Suprapubic skin (tissue), 4 donors: ENCODE data around the gene SNX19. TPM values are rescaled to one million over a fixed set of nuclear protein-coding genes. Genes with fewer than 3 reads are reported as not detected.

ENCODE experiments used
- DNase-seq, 2 donors: peaks; one replicate each; pipeline ENCODE4 v3.0.0-alpha.2; 2019; ENCODE audit warnings: low spot score in 2 of 2
- H3K27ac ChIP-seq: fragments of 200-600 bp; sonication (generic); one replicate; pipeline ENCODE4 v1.5.1; 2019
- H3K27me3 ChIP-seq: fragments of 200-600 bp; sonication (generic); one replicate; pipeline ENCODE4 v1.5.1; 2019
- H3K36me3 ChIP-seq: fragments of 200-600 bp; sonication (generic); one replicate; pipeline ENCODE4 v1.5.1; 2019
- H3K4me1 ChIP-seq: fragments of 200-600 bp; sonication (generic); one replicate; pipeline ENCODE4 v1.5.1; 2019
- H3K4me3 ChIP-seq: fragments of 200-600 bp; sonication (generic); one replicate; pipeline ENCODE4 v1.5.1; 2019; ENCODE audit warnings: mild to moderate bottlenecking
- H3K9me3 ChIP-seq: fragments of 200-600 bp; sonication (generic); one replicate; pipeline ENCODE4 v1.5.1; 2019
- CTCF ChIP-seq, 2 donors: fragments of 200-600 bp in 1 of 2; fragments of 450-650 bp in 1 of 2; sonication (generic) in 1 of 2; IDR thresholded peaks; one replicate each; pipeline ENCODE4 v1.5.1; 2016 to 2019; ENCODE audit warnings: antibody characterized with exemption in 2 of 2, mild to moderate bottlenecking in 1 of 2, moderate library complexity in 1 of 2
- EP300 ChIP-seq: sonication (generic); formaldehyde crosslinking; IDR thresholded peaks from one replicate; pipeline ENCODE4 v1.6.1; 2017; ENCODE audit warnings: antibody characterized with exemption
- POLR2A ChIP-seq, 2 donors: fragments of 450-650 bp; IDR thresholded peaks; one replicate each; pipeline ENCODE4 v1.6.1; 2017; ENCODE audit warnings: antibody characterized with exemption in 2 of 2, mild to moderate bottlenecking in 2 of 2, moderate library complexity in 2 of 2
- POLR2AphosphoS5 ChIP-seq, 3 donors: sonication (generic); formaldehyde crosslinking; IDR thresholded peaks; one replicate each; pipeline ENCODE4 v1.6.1; 2017; ENCODE audit warnings: antibody characterized with exemption in 3 of 3
- WGBS: methylation state at CpG from one replicate; pipeline ENCODE4 v1.1.5; 2018; 5-methylcytosine and 5-hydroxymethylcytosine counted together
- total RNA-seq, 4 donors: library from RNA; depleted of rRNA; stranded (reverse); fragments of >200 nt; gene quantifications; one replicate each; pipeline ENCODE4 v1.1.0, GENCODE V29; 2016

The SNX19 gene
- total RNA-seq, 4 donors from 2014 or later = 74.5 to 157 (median 86.0) TPM

GRCh38 chr11:130868086-130868710 is 48.1 kb downstream of the SNX19 start:
- Histone ChIP-seq H3K4me3 (no peak overlapping the region), H3K27ac (no peak overlapping the region), H3K4me1 (no peaks in the 10 kb centered on the region), H3K27me3 (no peaks in the 10 kb centered on the region), H3K9me3 (no peaks in the 10 kb centered on the region), H3K36me3 (peaks cover 35% of the 10 kb centered on the region)
- DNase-seq = no peak
- no peak for TF ChIP-seq POLR2AphosphoS5 (IDR thresholded peaks at IDR 0.05)
- no peak for TF ChIP-seq CTCF (IDR thresholded peaks at IDR 0.05)
- TF ChIP-seq EP300 = no peak
- TF ChIP-seq POLR2A (IDR thresholded peaks at IDR 0.05) = no peak
- WGBS = 86% methylated on average over 8 of the region's 8 CpGs

- no peaks in the 10 kb centered on the region for H3K27me3 ChIP-seq
- no peak overlapping the region for H3K27ac ChIP-seq
- H3K4me3 ChIP-seq = no peak overlapping the region
- peaks cover 5% of the 10 kb centered on the region for H3K4me1 ChIP-seq
- no peaks in the 10 kb centered on the region for H3K9me3 ChIP-seq
- WGBS = 65% methylated on average over 4 of the region's 4 CpGs
- DNase-seq = no peak
- H3K36me3 ChIP-seq = peaks cover 22% of the 10 kb centered on the region
- TF ChIP-seq POLR2AphosphoS5 (IDR thresholded peaks at IDR 0.05) (no peak), CTCF (IDR thresholded peaks at IDR 0.05) (no peak), EP300 (no peak), POLR2A (IDR thresholded peaks at IDR 0.05) (no peak)
These were observed 49.4 kb downstream of the SNX19 start for GRCh38 chr11:130866831-130867230.

- Histone ChIP-seq H3K9me3 (no peaks in the 10 kb centered on the region), H3K4me1 (peaks cover 5% of the 10 kb centered on the region), H3K4me3 (no peak overlapping the region), H3K36me3 (peaks cover 11% of the 10 kb centered on the region), H3K27me3 (no peaks in the 10 kb centered on the region), H3K27ac (no peak overlapping the region)
- WGBS = 88% methylated on average over 7 of the region's 7 CpGs
- DNase-seq = no peak
- TF ChIP-seq EP300 (no peak), POLR2A (IDR thresholded peaks at IDR 0.05) (no peak), POLR2AphosphoS5 (IDR thresholded peaks at IDR 0.05) (no peak), CTCF (IDR thresholded peaks at IDR 0.05) (no peak)
These were observed 50.5 kb downstream of the SNX19 start for GRCh38 chr11:130865774-130866114.

- WGBS = 79% methylated on average over 11 of the region's 11 CpGs
- Histone ChIP-seq H3K36me3 (peaks cover 6% of the 10 kb centered on the region), H3K9me3 (no peaks in the 10 kb centered on the region), H3K4me1 (peaks cover 5% of the 10 kb centered on the region), H3K27ac (no peak overlapping the region), H3K27me3 (no peaks in the 10 kb centered on the region), H3K4me3 (no peak overlapping the region)
- TF ChIP-seq CTCF (IDR thresholded peaks at IDR 0.05) (no peak), POLR2A (IDR thresholded peaks at IDR 0.05) (no peak), EP300 (no peak), POLR2AphosphoS5 (IDR thresholded peaks at IDR 0.05) (no peak)
- no peak for DNase-seq
These were observed 51.0 kb downstream of the SNX19 start for GRCh38 chr11:130865091-130865773.
